ENCODE measurements around the gene ATP13A3.

- no peak for TF ChIP-seq YY1 (IDR thresholded peaks at IDR 0.05)
- TF ChIP-seq CTCF (IDR thresholded peaks at IDR 0.05; ENCODE audit: low read depth, low read length, missing input control), result no peak
- no peak for TF ChIP-seq REST (IDR thresholded peaks at IDR 0.05)
- TF ChIP-seq EGR1 (IDR thresholded peaks at IDR 0.05; ENCODE audit: low read depth in 2 of 2), result no peak
- no peak for TF ChIP-seq TAF1 (conservative IDR thresholded peaks at IDR 0.05)
Observed at GRCh38 chr3:194355379-194355778, 131.4 kb downstream of the ATP13A3 start.
